Suprapubic skin (tissue), 4 donors: Measurements from ENCODE around the gene STAM2.

ENCODE experiments used
- POLR2A ChIP-seq, 2 donors: fragments of 450-650 bp; IDR thresholded peaks; one replicate each; pipeline ENCODE4 v1.6.1; 2017; ENCODE audit warnings: antibody characterized with exemption in 2 of 2, mild to moderate bottlenecking in 2 of 2, moderate library complexity in 2 of 2
- POLR2AphosphoS5 ChIP-seq, 3 donors: sonication (generic); formaldehyde crosslinking; IDR thresholded peaks; one replicate each; pipeline ENCODE4 v1.6.1; 2017; ENCODE audit warnings: antibody characterized with exemption in 3 of 3
- TF ChIP-seq, protein P1 (sequence below), 2 donors: fragments of 200-600 bp in 1 of 2; fragments of 450-650 bp in 1 of 2; sonication (generic) in 1 of 2; IDR thresholded peaks; one replicate each; pipeline ENCODE4 v1.5.1; 2016 to 2019; ENCODE audit warnings: antibody characterized with exemption in 2 of 2, mild to moderate bottlenecking in 1 of 2, moderate library complexity in 1 of 2

DNA sequence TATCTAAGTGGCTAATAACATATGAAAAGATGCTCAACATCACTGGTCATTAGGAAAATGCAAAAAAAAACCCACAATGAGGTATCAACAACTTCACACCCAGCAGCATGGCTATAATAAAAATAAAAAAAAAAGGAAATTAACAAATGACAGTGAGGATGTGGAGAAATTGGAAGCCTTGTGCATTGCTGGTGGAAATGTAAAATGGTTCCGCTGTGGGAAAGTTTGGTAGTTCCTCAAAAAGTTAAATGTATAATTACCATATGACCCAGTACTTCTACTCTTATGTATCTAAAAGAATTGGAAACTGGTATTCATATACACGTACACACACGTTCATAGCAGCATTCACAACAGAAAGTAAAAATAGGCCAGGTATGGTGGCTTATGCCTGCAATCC is 61.2 kb downstream of the STAM2 start:
- TF ChIP-seq, protein P1, sequence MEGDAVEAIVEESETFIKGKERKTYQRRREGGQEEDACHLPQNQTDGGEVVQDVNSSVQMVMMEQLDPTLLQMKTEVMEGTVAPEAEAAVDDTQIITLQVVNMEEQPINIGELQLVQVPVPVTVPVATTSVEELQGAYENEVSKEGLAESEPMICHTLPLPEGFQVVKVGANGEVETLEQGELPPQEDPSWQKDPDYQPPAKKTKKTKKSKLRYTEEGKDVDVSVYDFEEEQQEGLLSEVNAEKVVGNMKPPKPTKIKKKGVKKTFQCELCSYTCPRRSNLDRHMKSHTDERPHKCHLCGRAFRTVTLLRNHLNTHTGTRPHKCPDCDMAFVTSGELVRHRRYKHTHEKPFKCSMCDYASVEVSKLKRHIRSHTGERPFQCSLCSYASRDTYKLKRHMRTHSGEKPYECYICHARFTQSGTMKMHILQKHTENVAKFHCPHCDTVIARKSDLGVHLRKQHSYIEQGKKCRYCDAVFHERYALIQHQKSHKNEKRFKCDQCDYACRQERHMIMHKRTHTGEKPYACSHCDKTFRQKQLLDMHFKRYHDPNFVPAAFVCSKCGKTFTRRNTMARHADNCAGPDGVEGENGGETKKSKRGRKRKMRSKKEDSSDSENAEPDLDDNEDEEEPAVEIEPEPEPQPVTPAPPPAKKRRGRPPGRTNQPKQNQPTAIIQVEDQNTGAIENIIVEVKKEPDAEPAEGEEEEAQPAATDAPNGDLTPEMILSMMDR (IDR thresholded peaks at IDR 0.05): no peak
- TF ChIP-seq POLR2A (IDR thresholded peaks at IDR 0.05) (no peak), POLR2AphosphoS5 (IDR thresholded peaks at IDR 0.05) (no peak)
